Vagina (tissue), 2 donors: Measurements from ENCODE around the gene RRP12. TPM values are rescaled to one million over a fixed set of nuclear protein-coding genes. Genes with fewer than 3 reads are reported as not detected.

Experiments
- DNase-seq, 2 donors: peaks; one replicate each; pipeline ENCODE4 v3.0.0-alpha.2; 2017; ENCODE audit errors: extremely low spot score in 2 of 2
- H3K27ac ChIP-seq: fragments of 200-600 bp; sonication (generic); one replicate; pipeline ENCODE4 v1.5.1; 2019
- H3K27me3 ChIP-seq: fragments of 200-600 bp; sonication (generic); one replicate; pipeline ENCODE4 v1.5.1; 2019
- H3K36me3 ChIP-seq, 2 donors: fragments of 200-600 bp; sonication (generic); one replicate each; pipeline ENCODE4 v1.5.1; 2017 to 2019
- H3K4me1 ChIP-seq: fragments of 200-600 bp; sonication (generic); one replicate; pipeline ENCODE4 v1.5.1; 2019
- H3K4me3 ChIP-seq, 2 donors: fragments of 200-600 bp; sonication (generic); 1 replicate in 1 of 2; 2 replicates in 1 of 2; pipeline ENCODE4 v1.5.1; 2016 to 2019
- H3K9me3 ChIP-seq: fragments of 200-600 bp; sonication (generic); one replicate; pipeline ENCODE4 v1.5.1; 2019
- POLR2A ChIP-seq, 2 donors: fragments of 450-650 bp; IDR thresholded peaks; one replicate each; pipeline ENCODE4 v1.6.1; 2017; ENCODE audit warnings: antibody characterized with exemption in 2 of 2, mild to moderate bottlenecking in 2 of 2, moderate library complexity in 2 of 2
- POLR2AphosphoS5 ChIP-seq, 2 donors: sonication (generic); formaldehyde crosslinking; IDR thresholded peaks; one replicate each; pipeline ENCODE4 v1.9.0; 2017; ENCODE audit warnings: antibody characterized with exemption in 2 of 2, mild to moderate bottlenecking in 2 of 2, low read depth in 1 of 2; ENCODE audit not compliant: insufficient read depth in 1 of 2
- intact Hi-C: fragments of 100-400 bp; cut with DNase I; formaldehyde crosslinking; loops from one replicate; pipeline ENCODE4 v1.15.1; 2023
- total RNA-seq: library from RNA; depleted of rRNA; stranded (reverse); fragments of >200 nt; gene quantifications from one replicate; pipeline ENCODE4 v1.2.3, GENCODE V29; 2016
- TF ChIP-seq, protein P1 (sequence below), 3 experiments: fragments of 450-650 bp in 2 of 3; fragments of 200-600 bp in 1 of 3; sonication (generic) in 1 of 3; IDR thresholded peaks; one replicate each; pipeline ENCODE4 v1.5.1; 2017 to 2019; ENCODE audit warnings: antibody characterized with exemption in 3 of 3, mild to moderate bottlenecking in 2 of 3, moderate library complexity in 2 of 3

Gene RRP12
- total RNA-seq, 1 donor from 2014 or later: 32.7 TPM

DNA sequence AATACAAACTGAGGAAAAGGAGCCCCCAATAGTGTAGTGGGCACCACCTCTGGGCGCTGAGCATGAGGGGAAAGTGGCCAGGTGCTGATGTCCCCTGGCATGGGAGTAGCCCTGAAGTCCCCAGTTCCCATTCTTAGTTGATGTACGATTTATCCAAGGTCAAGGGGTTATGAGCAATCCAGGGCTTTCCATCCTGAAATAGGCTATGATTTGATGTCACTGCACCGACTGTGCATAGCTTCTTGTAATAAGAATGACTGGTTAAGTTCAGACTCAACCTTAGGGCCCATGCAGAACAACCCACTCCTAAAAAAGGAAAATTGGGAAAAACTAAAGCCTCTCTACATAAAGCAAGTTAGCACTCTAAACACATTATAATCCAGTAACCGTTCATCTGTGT is 77.6 kb downstream of the RRP12 start:
- no peak overlapping the region for H3K27ac ChIP-seq
- peaks cover 24% of the 10 kb centered on the region for H3K4me1 ChIP-seq
- intact Hi-C loops: no loop called here
- H3K27me3 ChIP-seq: no peaks in the 10 kb centered on the region
- H3K9me3 ChIP-seq: no peaks in the 10 kb centered on the region
- DNase-seq: no peak
- no peak for TF ChIP-seq POLR2AphosphoS5 (IDR thresholded peaks at IDR 0.05; ENCODE audit: insufficient read depth in 1 of 2, low read depth in 1 of 2)
- TF ChIP-seq, protein P1, sequence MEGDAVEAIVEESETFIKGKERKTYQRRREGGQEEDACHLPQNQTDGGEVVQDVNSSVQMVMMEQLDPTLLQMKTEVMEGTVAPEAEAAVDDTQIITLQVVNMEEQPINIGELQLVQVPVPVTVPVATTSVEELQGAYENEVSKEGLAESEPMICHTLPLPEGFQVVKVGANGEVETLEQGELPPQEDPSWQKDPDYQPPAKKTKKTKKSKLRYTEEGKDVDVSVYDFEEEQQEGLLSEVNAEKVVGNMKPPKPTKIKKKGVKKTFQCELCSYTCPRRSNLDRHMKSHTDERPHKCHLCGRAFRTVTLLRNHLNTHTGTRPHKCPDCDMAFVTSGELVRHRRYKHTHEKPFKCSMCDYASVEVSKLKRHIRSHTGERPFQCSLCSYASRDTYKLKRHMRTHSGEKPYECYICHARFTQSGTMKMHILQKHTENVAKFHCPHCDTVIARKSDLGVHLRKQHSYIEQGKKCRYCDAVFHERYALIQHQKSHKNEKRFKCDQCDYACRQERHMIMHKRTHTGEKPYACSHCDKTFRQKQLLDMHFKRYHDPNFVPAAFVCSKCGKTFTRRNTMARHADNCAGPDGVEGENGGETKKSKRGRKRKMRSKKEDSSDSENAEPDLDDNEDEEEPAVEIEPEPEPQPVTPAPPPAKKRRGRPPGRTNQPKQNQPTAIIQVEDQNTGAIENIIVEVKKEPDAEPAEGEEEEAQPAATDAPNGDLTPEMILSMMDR (IDR thresholded peaks at IDR 0.05): no peak
- no peak for TF ChIP-seq POLR2A (IDR thresholded peaks at IDR 0.05)
- H3K36me3 ChIP-seq: no peaks in the 10 kb centered on the region
- H3K4me3 ChIP-seq: no peak overlapping the region

DNA sequence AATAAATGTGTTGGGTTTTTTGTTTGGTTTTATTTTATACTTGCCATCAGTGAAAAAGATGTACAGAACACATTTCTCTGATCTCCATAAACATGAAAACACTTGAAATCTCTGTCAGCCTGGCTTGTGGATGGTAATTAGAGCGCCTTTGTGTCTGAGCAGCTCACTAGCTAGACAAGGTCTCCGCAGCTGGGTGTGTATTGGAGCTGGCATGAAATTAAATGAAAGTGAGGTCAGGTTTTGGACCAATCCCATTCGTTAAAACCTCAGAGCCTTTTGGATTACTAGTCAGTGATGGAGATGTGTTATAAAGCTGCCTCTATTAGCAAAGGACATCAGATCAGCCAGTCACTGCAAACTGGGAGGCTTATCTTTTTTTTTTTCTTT is 79.3 kb downstream of the RRP12 start:
- Histone ChIP-seq H3K27me3 (no peaks in the 10 kb centered on the region), H3K9me3 (no peaks in the 10 kb centered on the region), H3K4me1 (peaks cover 31% of the 10 kb centered on the region), H3K27ac (no peak overlapping the region), H3K4me3 (no peak overlapping the region), H3K36me3 (no peaks in the 10 kb centered on the region)
- TF ChIP-seq POLR2A (IDR thresholded peaks at IDR 0.05): no peak
- TF ChIP-seq POLR2AphosphoS5 (IDR thresholded peaks at IDR 0.05; ENCODE audit: insufficient read depth in 1 of 2, low read depth in 1 of 2): no peak
- TF ChIP-seq, protein P1 (IDR thresholded peaks at IDR 0.05): no peak
- DNase-seq: no peak
- intact Hi-C loops: no loop called here

DNA sequence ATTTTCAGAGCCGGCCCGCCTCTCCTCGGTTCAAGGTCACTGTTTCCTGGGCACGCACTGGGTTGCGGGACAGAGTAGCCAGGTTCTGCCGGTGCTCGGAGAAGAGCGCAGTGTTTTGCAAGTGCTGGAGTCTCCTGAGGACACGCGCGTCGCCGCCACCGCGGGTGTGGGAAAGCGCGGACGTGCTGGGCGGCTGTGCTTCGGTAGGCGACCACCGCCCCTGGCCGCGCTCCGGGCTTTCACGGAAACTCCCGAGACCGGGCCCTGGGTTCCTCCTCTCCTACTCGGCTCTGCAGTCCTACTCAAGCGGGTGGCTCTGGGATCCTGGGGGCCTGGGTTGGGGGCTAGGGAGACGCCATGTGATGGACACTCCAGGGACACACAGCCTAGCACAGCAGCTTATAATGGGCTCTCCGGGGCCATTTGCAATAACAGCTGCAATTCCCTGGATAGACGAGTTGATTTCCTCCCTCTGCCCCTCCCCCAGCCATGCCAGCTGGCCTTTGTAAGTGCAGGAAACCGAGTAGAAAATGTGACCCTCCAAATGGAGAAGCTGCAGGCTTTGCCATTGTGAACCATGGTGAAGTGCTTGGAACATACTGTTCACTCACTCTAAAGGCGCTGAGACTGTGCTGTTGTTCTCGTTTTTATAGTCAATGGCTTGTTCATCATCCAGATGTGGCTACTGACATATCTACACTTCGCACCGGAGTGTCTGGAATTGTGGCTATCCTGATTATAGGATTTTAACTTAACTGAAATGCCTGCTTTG is 79.9 kb downstream of the RRP12 start:
- H3K27me3 ChIP-seq: no peaks in the 10 kb centered on the region
- H3K4me1 ChIP-seq: peaks cover 31% of the 10 kb centered on the region
- no peaks in the 10 kb centered on the region for H3K9me3 ChIP-seq
- TF ChIP-seq POLR2AphosphoS5 (IDR thresholded peaks at IDR 0.05; ENCODE audit: insufficient read depth in 1 of 2, low read depth in 1 of 2) (no peak), POLR2A (IDR thresholded peaks at IDR 0.05) (no peak)
- TF ChIP-seq, protein P1 (IDR thresholded peaks at IDR 0.05): no peak
- H3K4me3 ChIP-seq: peak overlapping the region; percentile 63 to 93
- peak overlapping the region; percentile 97 for H3K27ac ChIP-seq
- no peak for DNase-seq
- no peaks in the 10 kb centered on the region for H3K36me3 ChIP-seq
- intact Hi-C loops: no loop called here

DNA sequence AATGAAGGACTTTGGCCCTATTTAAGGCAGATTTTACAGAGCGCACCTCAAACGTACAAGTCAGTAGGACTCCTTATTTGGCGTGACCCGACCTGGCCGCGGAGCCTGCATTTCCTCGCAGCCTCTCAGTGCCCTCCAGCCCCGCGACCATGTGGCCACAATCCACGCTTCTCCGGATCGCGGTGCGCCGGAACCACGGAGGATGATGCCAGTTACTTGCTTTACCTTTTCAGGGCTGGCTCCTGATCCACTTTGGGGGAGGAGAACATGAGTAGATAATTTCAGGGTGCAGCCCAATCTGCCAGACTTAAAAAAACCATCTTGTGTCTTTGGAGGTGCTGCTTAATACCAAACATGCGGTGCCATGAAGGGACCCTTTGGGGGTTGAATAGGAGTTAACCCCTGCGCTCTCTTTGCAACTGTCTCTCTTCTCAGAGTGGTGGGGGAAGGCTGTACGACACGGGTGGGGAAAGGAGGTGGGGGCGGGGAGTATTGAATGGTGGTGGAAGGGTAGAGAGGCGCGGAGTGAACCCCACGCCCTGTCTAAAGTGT is 80.6 kb downstream of the RRP12 start:
- intact Hi-C loops: no loop called here
- Histone ChIP-seq H3K4me3 (peak overlapping the region; percentile 63 to 93), H3K27me3 (no peaks in the 10 kb centered on the region), H3K27ac (peak overlapping the region; percentile 97), H3K4me1 (peaks cover 31% of the 10 kb centered on the region), H3K9me3 (no peaks in the 10 kb centered on the region), H3K36me3 (no peaks in the 10 kb centered on the region)
- no peak for TF ChIP-seq POLR2AphosphoS5 (IDR thresholded peaks at IDR 0.05; ENCODE audit: insufficient read depth in 1 of 2, low read depth in 1 of 2)
- TF ChIP-seq, protein P1 (IDR thresholded peaks at IDR 0.05): no peak
- TF ChIP-seq POLR2A (IDR thresholded peaks at IDR 0.05): no peak
- DNase-seq: no peak
